GM20431 (cell line): ENCODE measurements around the gene CNPY3.

ENCODE experiments used
- in situ Hi-C: fragments of 300-500 bp; cut with MseI, MboI; formaldehyde crosslinking; loops from one replicate; pipeline ENCODE4 v1.15.0; 2020; ENCODE audit warnings: low sequenced_read_pairs; ENCODE audit not compliant: unreplicated experiment

Gene CNPY3

GRCh38 chr6:42973926-42974325, 44.6 kb downstream of the CNPY3 start:
- in situ Hi-C loops, result no loop called here

DNA sequence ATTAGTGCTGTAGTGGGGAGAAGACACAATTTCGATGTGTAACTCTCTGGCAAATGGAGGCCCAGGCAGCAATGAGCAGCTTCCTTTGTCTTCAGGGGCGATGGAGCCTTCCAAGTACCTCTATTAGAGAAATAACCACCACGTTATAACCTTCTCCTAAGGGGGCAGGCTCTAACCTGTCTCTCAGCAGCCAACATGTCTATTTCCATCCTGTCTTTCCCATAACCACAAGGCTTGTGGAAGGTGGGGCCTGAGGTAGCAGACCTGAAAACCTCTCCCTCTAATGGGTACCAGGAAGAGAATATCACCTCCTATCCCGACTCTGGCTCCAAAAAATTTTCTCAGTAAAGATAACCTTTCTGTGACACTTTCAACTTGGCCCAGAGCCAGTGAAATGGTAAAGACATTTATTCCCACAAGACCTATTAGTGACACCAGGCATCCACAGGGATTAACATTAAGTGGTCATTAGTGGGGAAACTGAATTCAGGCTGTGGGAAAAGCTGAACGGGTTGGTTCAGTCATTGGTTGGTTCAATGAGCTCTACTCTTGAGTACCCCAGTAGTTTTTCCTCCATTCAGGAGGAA, 45.7 kb downstream of the CNPY3 start:
- in situ Hi-C loops, result no loop called here

DNA sequence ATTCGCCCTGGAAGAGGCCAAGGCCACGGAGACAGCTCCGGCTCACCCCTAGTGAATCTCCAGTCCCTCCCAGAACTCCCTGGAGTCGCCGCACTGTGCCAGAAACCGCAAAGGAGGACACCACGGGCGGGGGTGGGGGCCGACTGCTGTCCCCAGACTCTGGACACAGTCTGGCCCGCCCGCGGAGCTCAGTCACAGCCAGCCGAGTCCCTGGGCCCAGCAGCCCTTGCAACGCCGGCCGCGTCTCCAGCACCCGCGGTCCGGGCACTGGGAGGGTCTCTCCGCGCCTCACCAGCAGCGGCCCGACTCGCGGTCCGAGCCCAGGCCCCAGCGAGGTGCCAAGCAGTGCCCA, 49.2 kb downstream of the CNPY3 start:
- in situ Hi-C loops, result no loop called here

DNA sequence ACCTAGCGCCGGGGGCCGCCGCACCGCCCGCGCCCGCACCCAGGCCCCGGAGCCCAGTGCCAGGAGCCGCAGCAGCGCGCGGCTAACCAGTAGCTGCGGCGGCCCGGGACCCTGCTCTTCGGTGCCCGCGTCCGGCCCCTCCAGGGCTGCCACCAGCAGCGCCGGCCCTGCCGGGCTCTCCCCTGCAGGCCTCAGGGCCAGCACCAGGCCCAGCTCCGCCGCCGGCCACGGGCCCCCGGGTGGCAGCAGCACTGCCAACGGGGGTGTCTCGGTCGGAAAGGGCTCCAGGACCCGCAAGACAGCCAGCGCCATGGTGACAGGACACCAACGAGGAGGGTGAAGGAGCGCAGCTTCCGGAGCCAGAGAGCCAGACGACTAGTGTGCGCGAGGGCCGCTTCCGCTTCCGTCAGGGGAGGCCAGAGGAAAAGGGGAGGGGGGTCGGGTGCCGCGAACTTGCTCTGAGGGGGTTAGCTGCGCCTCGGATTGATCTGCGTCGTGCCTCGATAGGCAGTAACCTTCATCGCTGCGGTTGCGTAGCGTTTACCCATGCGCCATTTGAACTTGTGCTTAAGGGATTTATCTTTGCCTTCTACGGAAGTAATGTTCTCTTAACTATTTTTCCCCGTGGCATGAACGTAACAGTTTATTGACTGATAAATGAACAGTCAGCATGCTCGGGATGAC, 49.7 kb downstream of the CNPY3 start, which contains the start of gene PEX6:
Gene PEX6 (minus strand): TSS at position 343 of the 684 bp plus-strand sequence. CDS start 31 bp downstream, at position 312.
- in situ Hi-C loops, result no loop called here

GRCh38 chr6:42979523-42980177, 50.4 kb downstream of the CNPY3 start:
- in situ Hi-C loops, result no loop called here

GRCh38 chr6:42981836-42982235, 52.6 kb downstream of the CNPY3 start:
- in situ Hi-C loops, result no loop called here

- in situ Hi-C loops, result no loop called here
Observed at GRCh38 chr6:42984001-42984923, 55.0 kb downstream of the CNPY3 start, which contains the start of gene PPP2R5D. TSS of gene PPP2R5D (plus strand) at chr6:42984570. CDS start at chr6:42984678, 108 bp downstream.

GRCh38 chr6:42984924-42985475, 55.7 kb downstream of the CNPY3 start:
- in situ Hi-C loops, result no loop called here

DNA sequence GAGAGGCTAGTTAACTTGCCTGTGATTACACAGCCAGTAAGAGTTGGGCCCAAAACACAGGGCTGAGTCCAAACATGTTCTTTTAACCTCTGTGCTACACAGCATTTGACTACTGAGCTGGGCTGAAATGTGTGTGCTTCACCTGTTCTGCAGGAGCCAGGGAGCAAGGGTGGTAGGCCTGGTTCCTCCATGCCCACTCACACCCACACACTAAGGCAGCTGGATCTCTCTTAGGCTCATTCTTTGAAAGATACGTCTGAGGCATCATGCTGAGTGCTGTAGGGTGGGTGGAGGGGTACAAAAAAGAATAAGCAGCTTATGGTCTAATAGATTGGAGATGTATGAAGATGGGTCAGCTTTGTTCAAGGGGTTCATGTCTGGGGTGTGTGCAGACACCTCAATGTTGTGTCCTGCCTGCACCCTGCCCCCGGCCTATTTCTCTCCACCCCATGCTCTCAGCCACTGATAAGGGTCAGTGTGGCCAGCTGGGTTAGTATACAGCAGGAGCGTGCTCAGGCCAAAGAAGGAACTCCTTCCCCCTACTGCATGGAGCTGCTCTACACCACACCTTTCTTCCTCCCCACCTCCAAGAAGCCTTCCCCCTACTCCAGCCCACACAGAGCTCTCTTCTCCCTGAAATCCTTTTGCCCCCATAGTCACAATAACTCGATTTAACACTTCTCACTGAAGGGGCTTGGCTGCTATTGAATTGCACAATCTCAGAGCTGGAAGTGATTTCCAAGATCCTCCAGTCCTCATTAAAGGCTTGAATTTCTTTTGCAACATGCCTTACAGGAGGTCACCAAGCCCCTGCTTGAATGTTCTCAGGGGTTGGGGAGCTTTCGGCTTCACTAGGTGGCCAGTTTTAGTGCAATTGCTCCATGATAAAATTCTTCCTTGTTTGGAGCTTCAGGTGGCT, 58.5 kb downstream of the CNPY3 start:
- in situ Hi-C loops, result no loop called here

DNA sequence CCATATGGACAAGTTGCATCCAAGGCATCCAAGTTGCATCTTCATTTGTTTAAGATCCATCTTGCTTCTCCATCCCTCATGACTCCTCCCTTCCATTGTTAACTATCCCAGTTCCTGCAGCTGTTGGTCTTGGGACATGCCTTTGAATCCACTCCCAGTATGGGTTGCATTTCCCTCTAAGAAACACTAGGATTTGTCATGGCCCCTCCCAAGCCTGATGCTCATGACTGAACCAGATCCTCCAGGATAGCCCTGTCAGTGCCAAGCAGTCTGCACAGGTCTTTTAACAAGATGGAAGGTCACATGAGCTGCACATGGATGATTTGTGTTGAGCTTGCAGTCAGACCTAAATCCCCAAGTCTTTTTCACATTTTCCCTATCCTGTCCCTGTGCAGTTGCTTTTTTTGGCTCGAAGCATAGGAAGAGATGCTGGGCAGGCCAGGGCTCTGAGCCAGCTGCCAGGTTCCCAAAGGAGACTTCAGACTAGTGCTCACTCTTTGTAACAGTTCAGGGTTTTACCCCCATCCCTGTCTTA, 59.3 kb downstream of the CNPY3 start:
- in situ Hi-C loops, result no loop called here
